Trophoblast cell (in vitro differentiated cells and primary cell): Measurements from ENCODE around the gene ASB7.

Experiments
- DNase-seq, 2 donors: peaks; one replicate each; pipeline ENCODE4 v3.0.0-alpha.2; 2016
- H2AFZ ChIP-seq: 2 replicates; pipeline ENCODE4 v1.6.1; 2013; ENCODE audit warnings: low read length, moderate library complexity, mild to moderate bottlenecking; ENCODE audit not compliant: insufficient read depth, poor library complexity
- H2AK5ac ChIP-seq: 2 replicates; pipeline ENCODE4 v1.6.1; 2013; ENCODE audit warnings: mild to moderate bottlenecking, low read length
- H2BK120ac ChIP-seq: 2 replicates; pipeline ENCODE4 v1.6.1; 2013; ENCODE audit warnings: low read length, mild to moderate bottlenecking, moderate library complexity; ENCODE audit not compliant: insufficient read depth, poor library complexity
- H2BK12ac ChIP-seq: 2 replicates; pipeline ENCODE4 v1.6.1; 2013; ENCODE audit warnings: mild to moderate bottlenecking, low read length, moderate library complexity
- H2BK5ac ChIP-seq: 2 replicates; pipeline ENCODE4 v1.6.1; 2013; ENCODE audit warnings: low read length, low read depth, moderate library complexity, mild to moderate bottlenecking; ENCODE audit not compliant: poor library complexity
- H3K14ac ChIP-seq: 2 replicates; pipeline ENCODE4 v1.6.1; 2013; ENCODE audit warnings: mild to moderate bottlenecking, low read length
- H3K18ac ChIP-seq: 2 replicates; pipeline ENCODE4 v1.6.1; 2013; ENCODE audit warnings: mild to moderate bottlenecking, low read length
- H3K23ac ChIP-seq: 2 replicates; pipeline ENCODE4 v1.6.1; 2013; ENCODE audit warnings: low read length
- H3K27ac ChIP-seq: 2 replicates; pipeline ENCODE4 v1.5.1; 2013; ENCODE audit warnings: low read depth, mild to moderate bottlenecking, inconsistent platforms, low read length, moderate library complexity
- H3K27me3 ChIP-seq: 2 replicates; pipeline ENCODE4 v1.6.1; 2013; ENCODE audit warnings: inconsistent platforms, mild to moderate bottlenecking, low read length, moderate library complexity; ENCODE audit not compliant: insufficient read depth
- H3K36me3 ChIP-seq, 2 experiments: 1 replicate in 1 of 2; 2 replicates in 1 of 2; pipeline ENCODE4 v1.6.1; 2013; ENCODE audit warnings: low read length in 2 of 2, mild to moderate bottlenecking in 2 of 2, moderate library complexity in 1 of 2; ENCODE audit not compliant: insufficient read depth in 2 of 2, control insufficient read depth in 1 of 2
- H3K4ac ChIP-seq: 2 replicates; pipeline ENCODE4 v1.6.1; 2013; ENCODE audit warnings: low read depth, mild to moderate bottlenecking, low read length, moderate library complexity
- H3K4me1 ChIP-seq, 2 experiments: 1 replicate in 1 of 2; 2 replicates in 1 of 2; pipeline ENCODE4 v1.6.1; 2013; ENCODE audit warnings: low read length in 2 of 2, mild to moderate bottlenecking in 2 of 2, moderate library complexity in 1 of 2; ENCODE audit not compliant: insufficient read depth in 2 of 2, control insufficient read depth in 1 of 2
- H3K4me2 ChIP-seq: 2 replicates; pipeline ENCODE4 v1.6.1; 2013; ENCODE audit warnings: inconsistent platforms, mild to moderate bottlenecking, low read length, moderate library complexity
- H3K4me3 ChIP-seq: 2 replicates; pipeline ENCODE4 v1.5.1; 2013; ENCODE audit warnings: mild to moderate bottlenecking, low read depth, low read length, inconsistent platforms
- H3K79me1 ChIP-seq: one replicate; pipeline ENCODE4 v1.6.1; 2013; ENCODE audit warnings: low read length
- H3K79me2 ChIP-seq: 2 replicates; pipeline ENCODE4 v1.6.1; 2013; ENCODE audit warnings: low read length, mild to moderate bottlenecking; ENCODE audit not compliant: control insufficient read depth, insufficient read depth, poor library complexity
- H3K9ac ChIP-seq: 2 replicates; pipeline ENCODE4 v1.6.1; 2013; ENCODE audit warnings: mild to moderate bottlenecking, low read length
- H3K9me3 ChIP-seq: 2 replicates; pipeline ENCODE4 v1.6.1; 2013; ENCODE audit warnings: low read depth, mild to moderate bottlenecking, control low read depth, inconsistent platforms, low read length; ENCODE audit not compliant: insufficient read depth
- H4K12ac ChIP-seq: 2 replicates; pipeline ENCODE4 v1.6.1; 2013; ENCODE audit warnings: low read depth, mild to moderate bottlenecking, low read length, moderate library complexity
- H4K8ac ChIP-seq: 2 replicates; pipeline ENCODE4 v1.6.1; 2013; ENCODE audit warnings: low read depth, mild to moderate bottlenecking, low read length, moderate library complexity
- H4K91ac ChIP-seq: one replicate; pipeline ENCODE4 v1.6.1; 2013; ENCODE audit warnings: low read depth, mild to moderate bottlenecking, low read length, moderate library complexity
- WGBS: extraction: QIAGEN DNeasy Blood & Tissue Kit; methylation state at CpG from one replicate; pipeline ENCODE4 v1.1.7; 2013; ENCODE audit warnings: missing lambda C conversion rate; ENCODE audit not compliant: insufficient read length, insufficient coverage; ENCODE audit errors: extremely low coverage; 5-methylcytosine and 5-hydroxymethylcytosine counted together

The ASB7 gene

GRCh38 chr15:100591835-100592234 lies 10.6 kb upstream of the ASB7 start:
- Histone ChIP-seq H3K4ac (no peak overlapping the region), H3K4me1 (no peaks in the 10 kb centered on the region), H3K14ac (no peak overlapping the region), H2AFZ (no peak overlapping the region), H3K4me2 (no peak overlapping the region), H3K23ac (no peak overlapping the region), H4K12ac (no peak overlapping the region), H3K4me3 (no peak overlapping the region), H2BK12ac (no peak overlapping the region), H3K18ac (no peak overlapping the region), H3K9me3 (peaks cover 5% of the 10 kb centered on the region), H3K9ac (no peak overlapping the region), H3K79me1 (no peaks in the 10 kb centered on the region), H4K8ac (no peak overlapping the region), H4K91ac (no peak overlapping the region), H2AK5ac (no peak overlapping the region), H3K79me2 (no peaks in the 10 kb centered on the region), H3K27ac (no peak overlapping the region), H3K36me3 (no peaks in the 10 kb centered on the region), H2BK5ac (no peak overlapping the region), H3K27me3 (no peaks in the 10 kb centered on the region), H2BK120ac (no peak overlapping the region)
- WGBS: no CpG with 5 or more reads among the region's 2 CpGs
- no peak for DNase-seq

- H3K4me1 ChIP-seq: no peaks in the 10 kb centered on the region
- no peak overlapping the region for H3K4ac ChIP-seq
- H3K36me3 ChIP-seq: no peaks in the 10 kb centered on the region
- no peak overlapping the region for H4K12ac ChIP-seq
- no peak overlapping the region for H3K4me2 ChIP-seq
- H3K27me3 ChIP-seq: no peaks in the 10 kb centered on the region
- no peak overlapping the region for H4K8ac ChIP-seq
- no peak overlapping the region for H3K23ac ChIP-seq
- no peak overlapping the region for H3K4me3 ChIP-seq
- peaks cover 3% of the 10 kb centered on the region for H3K9me3 ChIP-seq
- no peak overlapping the region for H4K91ac ChIP-seq
- no peaks in the 10 kb centered on the region for H3K79me1 ChIP-seq
- no peak overlapping the region for H2AK5ac ChIP-seq
- no peak overlapping the region for H3K27ac ChIP-seq
- no peak overlapping the region for H3K14ac ChIP-seq
- no CpG with 5 or more reads among the region's 3 CpGs for WGBS
- H3K79me2 ChIP-seq: no peaks in the 10 kb centered on the region
- no peak overlapping the region for H2BK5ac ChIP-seq
- no peak overlapping the region for H2AFZ ChIP-seq
- H3K18ac ChIP-seq: no peak overlapping the region
- DNase-seq: no peak
- no peak overlapping the region for H2BK120ac ChIP-seq
- H2BK12ac ChIP-seq: no peak overlapping the region
- no peak overlapping the region for H3K9ac ChIP-seq
Observed at GRCh38 chr15:100592898-100593297, 9.5 kb upstream of the ASB7 start.

- Histone ChIP-seq H4K12ac (no peak overlapping the region), H2BK12ac (no peak overlapping the region), H3K79me1 (no peaks in the 10 kb centered on the region), H3K14ac (no peak overlapping the region), H3K23ac (no peak overlapping the region), H3K9ac (no peak overlapping the region), H3K4ac (no peak overlapping the region), H3K9me3 (peaks cover 2% of the 10 kb centered on the region), H3K4me3 (no peak overlapping the region), H3K18ac (no peak overlapping the region), H3K27ac (no peak overlapping the region), H2AK5ac (no peak overlapping the region), H3K4me1 (no peaks in the 10 kb centered on the region), H2BK5ac (no peak overlapping the region), H4K91ac (no peak overlapping the region), H4K8ac (no peak overlapping the region), H3K36me3 (no peaks in the 10 kb centered on the region), H3K79me2 (no peaks in the 10 kb centered on the region), H3K4me2 (no peak overlapping the region), H2AFZ (no peak overlapping the region), H2BK120ac (no peak overlapping the region), H3K27me3 (no peaks in the 10 kb centered on the region)
- no CpG with 5 or more reads among the region's 2 CpGs for WGBS
- no peak for DNase-seq
Observed at GRCh38 chr15:100593431-100593830, 9.0 kb upstream of the ASB7 start.

GRCh38 chr15:100595964-100596363 lies 6.4 kb upstream of the ASB7 start:
- no peak overlapping the region for H2AK5ac ChIP-seq
- no peak overlapping the region for H3K23ac ChIP-seq
- no peak overlapping the region for H4K12ac ChIP-seq
- no peaks in the 10 kb centered on the region for H3K79me2 ChIP-seq
- no peak for DNase-seq
- no peaks in the 10 kb centered on the region for H3K79me1 ChIP-seq
- no peak overlapping the region for H3K4me3 ChIP-seq
- no peak overlapping the region for H4K8ac ChIP-seq
- no peaks in the 10 kb centered on the region for H3K36me3 ChIP-seq
- H3K9ac ChIP-seq: no peak overlapping the region
- no peak overlapping the region for H2BK12ac ChIP-seq
- no peak overlapping the region for H2BK5ac ChIP-seq
- no peak overlapping the region for H3K14ac ChIP-seq
- H2AFZ ChIP-seq: no peak overlapping the region
- H2BK120ac ChIP-seq: no peak overlapping the region
- H3K27ac ChIP-seq: no peak overlapping the region
- no peak overlapping the region for H3K4me2 ChIP-seq
- WGBS: no CpG with 5 or more reads among the region's 3 CpGs
- H3K27me3 ChIP-seq: no peaks in the 10 kb centered on the region
- H3K18ac ChIP-seq: no peak overlapping the region
- H4K91ac ChIP-seq: no peak overlapping the region
- H3K9me3 ChIP-seq: peaks cover 2% of the 10 kb centered on the region
- no peak overlapping the region for H3K4ac ChIP-seq
- H3K4me1 ChIP-seq: peaks cover 3% of the 10 kb centered on the region in 2 experiments
